Measurements from ENCODE around the gene PDCD1. TPM values are rescaled to one million over a fixed set of nuclear protein-coding genes. Genes with fewer than 3 reads are reported as not detected.
A peak's percentile ranks its signal among the peaks of the same experiment; 100 is the strongest.

PDCD1 gene
- total and polyA plus RNA-seq, 10 of the 15 experiments (the other 5 are each of a cell fraction or from before 2014, with no cell fraction given): 0.62 to 6.4 (median 2.9) TPM; not detected in 2

- TF ChIP-seq MEF2B (IDR thresholded peaks at IDR 0.05; ENCODE audit: partially characterized antibody, poor library complexity, severe bottlenecking): peak; percentile 96
- TF ChIP-seq DPF2 (IDR thresholded peaks at IDR 0.05): peak; percentile 33; the same call in 1 of the 2 replicates
- peak; percentile 54; the same call in 1 of the 2 replicates for TF ChIP-seq RELB (IDR thresholded peaks at IDR 0.05; ENCODE audit: low read depth)
Observed at GRCh38 chr2:241885946-241886643, 27.4 kb upstream of the PDCD1 start (continued).

- intact Hi-C loops (cut with micrococcal nuclease; ENCODE audit: unreplicated experiment): no loop called here
- H3K79me2 ChIP-seq (ENCODE audit: control insufficient read depth, insufficient read depth, low read length): no peaks in the 10 kb centered on the region; the same call in 1 of the 2 replicates
- H3K36me3 ChIP-seq (ENCODE audit: control insufficient read depth in 2 of 2, insufficient read depth in 2 of 2, low read length in 1 of 2): no peaks in the 10 kb centered on the region
- in situ Hi-C loops (cut with MboI): no loop called here
- no peak for DNase-seq (ENCODE audit: low read depth, low spot score)
- H4K20me1 ChIP-seq (ENCODE audit: control insufficient read depth, insufficient read depth): no peaks in the 10 kb centered on the region
- no peaks in the 10 kb centered on the region for H3K27me3 ChIP-seq (replicated peaks in 1 of 2; ENCODE audit: control insufficient read depth in 2 of 2, insufficient read depth in 2 of 2, low read length in 1 of 2)
- H3K4me3 ChIP-seq: no peak overlapping the region
- H2AFZ ChIP-seq (ENCODE audit: control insufficient read depth, low read depth, low read length): no peak overlapping the region
- no peak for ATAC-seq
- no peak overlapping the region for H3K9ac ChIP-seq (ENCODE audit: control insufficient read depth, insufficient read depth, low read length)
- H3K4me2 ChIP-seq (ENCODE audit: control insufficient read depth, insufficient read depth): peak overlapping the region; percentile 38; the same call in 1 of the 2 replicates
- H3K9me3 ChIP-seq (replicated peaks; ENCODE audit: control insufficient read depth, insufficient read depth, low read length): no peaks in the 10 kb centered on the region; the same call in 2 of the 3 replicates
- H3K4me1 ChIP-seq (ENCODE audit: control insufficient read depth, insufficient read depth, low read length): peaks cover 14% of the 10 kb centered on the region
- ChIA-PET CTCF (interaction anchor here (0.6 kb wide), 1 partner anchor 28 kb away, joined by 3 read pairs; no protein-coding TSS in a partner anchor), RAD21 (ENCODE audit: unreplicated experiment) (interaction anchor here (1.1 kb wide), 1 partner anchor 65 kb away, joined by 3 read pairs; no protein-coding TSS in a partner anchor), SMC1A (ENCODE audit: uncharacterized antibody, unreplicated experiment) (interaction anchor here (0.7 kb wide), 1 partner anchor 39 kb away, joined by 3 read pairs; no protein-coding TSS in a partner anchor), POLR2A (interaction anchor here (0.5 to 1.2 kb wide), 4 partner anchors 183 to 567 kb away, joined by 3 to 4 read pairs (median 3); partner anchors contain the start of gene ING5)
- WGBS (ENCODE audit: insufficient coverage, insufficient replicate concordance, low lambda C conversion rate, missing lambda C conversion rate): 97% methylated on average over 16 of the region's 16 CpGs
- no peak for FAIRE-seq
- H3K27ac ChIP-seq (ENCODE audit: control insufficient read depth, insufficient read depth): no peak overlapping the region
- BruUV-seq (replicated peaks): no TSS peak
- TF ChIP-seq NFYB (IDR thresholded peaks at IDR 0.05; ENCODE audit: insufficient read depth, low read depth, low read length): no peak
- TF ChIP-seq HDGF (IDR thresholded peaks at IDR 0.05): 0 out of 2 replicates have a peak, but pooled peaks have one; percentile 2
Observed at GRCh38 chr2:241885291-241885945, 26.7 kb upstream of the PDCD1 start.
